ENCODE measurements around the gene TCF7L2.

DNA sequence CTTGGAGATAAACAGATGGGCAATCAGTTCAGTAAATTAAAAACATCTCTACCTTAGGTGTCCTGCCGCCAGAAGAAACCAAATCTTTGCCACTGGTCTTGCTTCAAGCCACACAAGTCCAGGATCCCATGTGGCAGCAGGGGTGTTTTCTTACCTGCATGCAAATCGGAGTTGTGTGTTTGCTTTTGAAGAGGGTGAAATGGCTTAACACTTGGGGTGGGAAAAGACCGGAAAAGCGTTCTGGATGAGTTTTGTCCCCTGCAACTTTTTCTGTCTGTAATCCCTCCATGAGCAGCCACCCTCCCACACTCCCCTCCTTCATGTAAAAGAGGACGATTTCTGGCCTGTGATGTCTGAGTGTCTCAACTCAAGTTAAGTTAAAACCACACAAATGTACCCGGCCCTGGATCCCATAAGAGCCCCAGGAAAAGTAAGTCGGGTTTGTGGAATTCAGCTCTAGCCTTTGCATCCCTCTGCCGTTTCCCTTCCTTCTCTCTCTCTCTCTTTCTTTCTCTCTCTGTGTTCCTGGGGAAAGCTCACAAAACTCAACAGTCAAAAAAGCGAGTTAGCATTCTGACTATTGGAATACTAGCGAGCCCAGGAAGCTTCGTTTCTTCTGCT is 178.5 kb downstream of the TCF7L2 start:
- TF ChIP-seq, protein P1, sequence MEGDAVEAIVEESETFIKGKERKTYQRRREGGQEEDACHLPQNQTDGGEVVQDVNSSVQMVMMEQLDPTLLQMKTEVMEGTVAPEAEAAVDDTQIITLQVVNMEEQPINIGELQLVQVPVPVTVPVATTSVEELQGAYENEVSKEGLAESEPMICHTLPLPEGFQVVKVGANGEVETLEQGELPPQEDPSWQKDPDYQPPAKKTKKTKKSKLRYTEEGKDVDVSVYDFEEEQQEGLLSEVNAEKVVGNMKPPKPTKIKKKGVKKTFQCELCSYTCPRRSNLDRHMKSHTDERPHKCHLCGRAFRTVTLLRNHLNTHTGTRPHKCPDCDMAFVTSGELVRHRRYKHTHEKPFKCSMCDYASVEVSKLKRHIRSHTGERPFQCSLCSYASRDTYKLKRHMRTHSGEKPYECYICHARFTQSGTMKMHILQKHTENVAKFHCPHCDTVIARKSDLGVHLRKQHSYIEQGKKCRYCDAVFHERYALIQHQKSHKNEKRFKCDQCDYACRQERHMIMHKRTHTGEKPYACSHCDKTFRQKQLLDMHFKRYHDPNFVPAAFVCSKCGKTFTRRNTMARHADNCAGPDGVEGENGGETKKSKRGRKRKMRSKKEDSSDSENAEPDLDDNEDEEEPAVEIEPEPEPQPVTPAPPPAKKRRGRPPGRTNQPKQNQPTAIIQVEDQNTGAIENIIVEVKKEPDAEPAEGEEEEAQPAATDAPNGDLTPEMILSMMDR (conservative IDR thresholded peaks at IDR 0.05 in 1 of 2, IDR thresholded peaks at IDR 0.05 in 1 of 2; ENCODE audit: low read depth in 1 of 2, low read length in 2 of 2): no peak
- TF ChIP-seq EZH2 (IDR thresholded peaks at IDR 0.05; ENCODE audit: low read length, missing control alignments): no peak
